C4-2B (cell line): ENCODE data around the gene AGBL1.

Experiments used
- H3K27ac ChIP-seq: fragments of 450-650 bp; 2 replicates; pipeline ENCODE4 v1.5.1; 2017
- ZFX ChIP-seq: fragments of 450-650 bp; IDR thresholded peaks from 2 replicates; pipeline ENCODE4 v1.6.1; 2017
- TF ChIP-seq, protein P1 (sequence below): fragments of 450-650 bp; conservative IDR thresholded peaks from 2 replicates; pipeline ENCODE4 v1.5.1; 2017; ENCODE audit warnings: mild to moderate bottlenecking

Gene AGBL1

DNA sequence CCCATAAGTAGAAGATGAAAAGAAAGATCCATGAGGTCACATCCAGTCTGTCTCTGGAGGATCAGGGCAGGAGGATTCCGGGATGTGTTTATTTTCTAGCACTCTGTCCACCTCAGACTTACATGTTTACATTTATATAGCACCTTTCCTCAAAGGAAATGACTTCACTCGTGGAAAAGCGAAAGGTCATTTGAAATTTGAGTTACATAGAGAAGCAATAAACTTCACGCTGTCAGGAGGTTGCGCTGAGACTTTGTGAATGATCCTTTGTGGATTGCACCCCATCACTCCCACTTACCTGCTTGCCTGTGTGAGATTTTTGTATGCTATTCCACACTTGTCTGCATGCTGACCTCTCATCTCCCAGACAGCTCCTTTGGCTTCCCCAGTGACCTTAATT, 540.5 kb downstream of the AGBL1 start:
- TF ChIP-seq ZFX = no peak
- TF ChIP-seq, protein P1, sequence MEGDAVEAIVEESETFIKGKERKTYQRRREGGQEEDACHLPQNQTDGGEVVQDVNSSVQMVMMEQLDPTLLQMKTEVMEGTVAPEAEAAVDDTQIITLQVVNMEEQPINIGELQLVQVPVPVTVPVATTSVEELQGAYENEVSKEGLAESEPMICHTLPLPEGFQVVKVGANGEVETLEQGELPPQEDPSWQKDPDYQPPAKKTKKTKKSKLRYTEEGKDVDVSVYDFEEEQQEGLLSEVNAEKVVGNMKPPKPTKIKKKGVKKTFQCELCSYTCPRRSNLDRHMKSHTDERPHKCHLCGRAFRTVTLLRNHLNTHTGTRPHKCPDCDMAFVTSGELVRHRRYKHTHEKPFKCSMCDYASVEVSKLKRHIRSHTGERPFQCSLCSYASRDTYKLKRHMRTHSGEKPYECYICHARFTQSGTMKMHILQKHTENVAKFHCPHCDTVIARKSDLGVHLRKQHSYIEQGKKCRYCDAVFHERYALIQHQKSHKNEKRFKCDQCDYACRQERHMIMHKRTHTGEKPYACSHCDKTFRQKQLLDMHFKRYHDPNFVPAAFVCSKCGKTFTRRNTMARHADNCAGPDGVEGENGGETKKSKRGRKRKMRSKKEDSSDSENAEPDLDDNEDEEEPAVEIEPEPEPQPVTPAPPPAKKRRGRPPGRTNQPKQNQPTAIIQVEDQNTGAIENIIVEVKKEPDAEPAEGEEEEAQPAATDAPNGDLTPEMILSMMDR = no peak
- no peak overlapping the region for H3K27ac ChIP-seq

DNA sequence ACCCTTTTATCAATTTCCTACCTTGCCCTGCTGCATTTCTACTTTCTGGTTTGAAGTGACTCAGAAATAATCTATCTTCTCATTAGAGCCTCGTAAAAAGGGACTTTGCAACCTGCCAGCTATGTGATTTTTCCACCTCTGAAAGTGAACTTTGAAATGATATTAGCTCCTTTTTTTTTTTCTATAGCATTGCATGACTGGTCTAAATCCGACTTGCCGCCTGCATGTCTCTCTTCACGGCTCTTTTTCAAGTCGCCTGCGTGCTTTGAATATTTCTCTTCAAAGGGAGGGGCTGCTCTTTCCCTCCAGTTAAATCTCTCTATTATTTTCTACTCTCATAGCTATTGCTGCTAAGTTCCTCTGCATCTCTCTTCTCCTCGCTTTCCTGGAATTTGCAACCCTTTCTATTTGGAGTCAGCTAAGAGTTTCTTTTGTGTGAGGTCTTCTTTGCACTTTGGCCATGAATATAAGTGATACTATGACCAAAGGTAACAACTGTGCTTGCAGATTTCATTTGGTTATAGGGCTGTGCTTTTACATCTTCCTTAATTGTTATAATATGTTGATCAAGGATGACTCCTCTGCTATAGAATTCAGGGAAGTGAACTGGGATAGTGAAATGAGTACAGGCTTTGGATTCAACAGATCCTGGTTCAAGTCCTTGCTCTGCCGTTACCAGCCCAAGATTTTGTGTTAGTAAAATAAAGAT, 541.1 kb downstream of the AGBL1 start:
- TF ChIP-seq, protein P1 = no peak
- TF ChIP-seq ZFX = no peak
- H3K27ac ChIP-seq = no peak overlapping the region

DNA sequence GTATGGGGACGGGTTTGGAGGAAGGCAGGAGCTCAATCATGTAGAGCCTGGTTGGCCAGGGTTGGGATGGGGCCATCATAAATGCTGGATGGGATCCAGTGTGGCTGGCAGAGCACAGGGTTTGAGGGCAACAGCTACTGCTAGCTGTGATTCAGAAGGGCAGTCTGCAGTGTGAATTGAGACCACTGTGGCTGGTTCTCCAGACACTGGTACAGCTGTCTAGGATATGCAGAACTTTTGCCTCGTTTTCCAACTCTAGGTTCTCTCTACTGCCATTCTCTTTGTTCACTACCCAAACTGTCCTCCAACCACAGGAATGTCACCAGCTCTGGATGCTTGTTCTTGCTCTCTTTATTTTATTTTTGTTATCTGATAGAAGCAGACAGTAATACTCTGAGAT, 543.6 kb downstream of the AGBL1 start:
- H3K27ac ChIP-seq = no peak overlapping the region
- TF ChIP-seq, protein P1 = no peak

DNA sequence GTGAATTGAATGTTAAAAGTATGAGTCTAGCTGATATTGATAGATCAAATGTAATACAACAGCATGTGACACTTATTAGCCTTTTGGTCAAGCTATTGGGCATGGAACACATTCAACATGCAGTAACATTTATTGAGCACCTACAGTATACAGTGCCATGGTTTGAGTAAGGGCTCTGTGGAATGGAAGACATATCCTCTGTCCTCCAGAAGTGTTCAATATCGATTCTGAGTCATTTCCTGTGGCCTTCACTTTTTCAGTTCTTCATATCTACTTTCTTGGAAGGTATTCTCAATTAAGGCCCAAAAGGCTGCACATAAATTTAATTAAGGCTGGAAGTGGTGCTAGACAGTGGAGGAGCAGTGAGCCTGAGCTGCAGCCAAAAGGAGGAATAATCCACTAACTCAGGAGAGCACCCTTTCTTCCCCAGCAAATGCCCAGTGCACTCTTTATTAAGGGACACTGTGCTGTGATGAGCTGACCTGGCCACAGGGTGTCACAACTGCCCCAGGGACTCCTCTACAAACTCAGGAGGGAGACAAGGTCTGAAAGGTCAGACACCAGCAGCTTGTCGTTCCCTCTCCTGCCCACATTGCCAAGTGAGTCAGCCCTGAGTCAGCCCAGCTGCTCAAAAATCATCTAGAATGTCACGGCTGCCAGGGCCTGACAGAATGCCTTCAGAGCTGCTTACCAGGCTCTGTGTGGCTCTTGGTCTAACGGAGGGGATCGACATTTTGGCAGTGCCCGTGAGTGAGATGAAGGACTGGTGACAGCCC, 544.8 kb downstream of the AGBL1 start:
- TF ChIP-seq, protein P1 = peak; percentile 80
- no peak for TF ChIP-seq ZFX
- H3K27ac ChIP-seq = no peak overlapping the region

DNA sequence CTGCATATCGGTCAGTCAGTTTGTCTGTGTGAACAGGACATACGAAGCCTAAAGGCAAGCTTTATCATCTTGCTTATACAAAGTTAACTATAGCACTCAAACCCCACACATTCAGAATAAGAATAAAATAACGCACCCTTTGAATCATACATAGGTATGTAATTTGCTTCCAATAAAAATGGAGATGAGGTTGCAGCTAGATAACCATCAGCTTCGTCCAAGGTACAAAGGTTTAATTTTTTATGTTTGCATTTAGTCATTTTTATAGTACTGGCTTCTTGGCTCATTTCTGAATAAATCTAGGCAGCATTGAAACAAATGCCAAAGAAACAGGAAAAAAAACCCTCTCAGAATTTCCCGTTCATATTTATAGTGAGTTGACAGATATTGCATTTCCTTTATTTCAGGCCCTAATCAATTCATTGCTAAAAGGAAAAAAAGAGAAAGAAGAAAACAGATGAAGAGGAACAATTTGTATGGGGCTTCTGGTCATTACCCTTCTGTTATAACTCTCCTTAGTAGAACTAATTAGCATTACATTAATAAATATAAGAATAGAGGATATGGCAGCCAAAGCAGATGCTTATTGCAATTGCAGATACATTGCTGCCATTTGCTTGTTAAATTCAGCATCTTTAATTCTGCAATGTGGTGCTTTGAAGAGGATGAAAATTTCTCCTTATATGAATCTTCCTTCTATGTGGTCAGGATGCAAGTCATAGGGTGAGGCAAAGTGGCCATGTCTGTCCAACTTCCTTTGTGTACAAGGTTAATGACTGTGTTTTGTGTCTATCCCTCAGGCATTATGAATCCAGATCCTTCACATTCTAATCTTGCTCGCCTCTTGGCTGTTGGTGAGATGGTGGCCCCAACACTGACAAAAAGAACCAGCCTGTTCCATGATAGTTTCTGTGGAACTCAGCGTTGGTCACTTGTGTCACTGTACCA, 550.0 kb downstream of the AGBL1 start:
- H3K27ac ChIP-seq = no peak overlapping the region
- TF ChIP-seq, protein P1 = no peak
- no peak for TF ChIP-seq ZFX

DNA sequence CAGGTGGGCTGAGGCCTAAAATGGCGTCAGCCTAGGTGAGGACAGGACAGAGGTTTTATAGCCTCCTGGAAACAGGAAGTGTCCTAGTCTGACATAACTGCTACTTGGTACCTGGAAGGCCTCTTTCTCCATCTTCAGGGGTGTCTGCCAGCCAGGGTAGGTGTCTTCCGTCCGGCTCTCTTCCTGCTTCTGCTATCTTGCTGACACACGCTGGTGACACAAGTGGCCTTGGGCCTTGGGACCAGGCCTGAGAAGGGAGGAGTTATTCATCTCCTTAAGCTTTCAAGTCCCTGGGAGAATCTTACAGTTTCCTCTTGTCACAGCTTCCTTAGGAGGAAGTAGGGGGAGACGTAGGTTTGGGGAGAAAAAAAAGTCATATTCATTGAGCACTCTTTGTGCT, 551.3 kb downstream of the AGBL1 start:
- TF ChIP-seq, protein P1 = no peak
- TF ChIP-seq ZFX = no peak

More for the DNA sequence above, 551.3 kb downstream of the AGBL1 start:
- H3K27ac ChIP-seq = no peak overlapping the region
